Fibroblast of villous mesenchyme (primary cell): Measurements from ENCODE around the gene REP15. TPM values are rescaled to one million over a fixed set of nuclear protein-coding genes. Genes with fewer than 3 reads are reported as not detected.

Experiments used
- DNase-seq: peaks from one replicate; pipeline ENCODE4 v3.0.0-alpha.2; 2010; ENCODE audit warnings: low read depth
- H3K4me3 ChIP-seq: 2 replicates; pipeline ENCODE4 v1.5.1; 2011; ENCODE audit warnings: low read depth, mild to moderate bottlenecking, low read length
- CTCF ChIP-seq: IDR thresholded peaks from 2 replicates; pipeline ENCODE4 v1.5.1; 2012; ENCODE audit warnings: low read depth, mild to moderate bottlenecking, low read length; ENCODE audit not compliant: insufficient read depth
- total RNA-seq: library from RNA; depleted of rRNA; stranded (reverse); fragments of >200 nt; gene quantifications from 2 replicates; pipeline ENCODE4 v1.2.3, GENCODE V29; 2012

The REP15 gene
- total RNA-seq, 1 donor: 0.86 TPM

DNA sequence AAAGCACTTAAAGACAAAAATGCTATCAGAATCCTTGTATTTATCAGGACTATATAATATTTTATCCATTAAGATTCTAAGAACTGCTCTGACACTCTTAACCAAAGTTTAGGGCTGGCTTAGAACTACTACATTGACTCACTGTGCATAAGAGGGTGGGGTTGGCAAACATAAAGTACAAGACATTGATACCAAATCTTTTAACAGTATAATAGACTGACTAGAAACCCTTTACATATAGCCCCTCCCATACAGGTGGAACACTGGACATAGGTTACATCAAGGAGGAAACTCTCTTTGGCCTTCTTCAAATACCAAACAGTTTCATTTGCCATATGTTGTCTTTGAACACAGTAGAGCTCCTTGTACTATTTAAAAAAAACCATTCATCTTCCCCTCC, 15.6 kb upstream of the REP15 start:
- H3K4me3 ChIP-seq: no peak overlapping the region
- no peak for TF ChIP-seq CTCF

GRCh38 chr12:27682534-27682933, 13.7 kb upstream of the REP15 start:
- DNase-seq: peak; percentile 36
- TF ChIP-seq CTCF: no peak
- H3K4me3 ChIP-seq: no peak overlapping the region

More for the DNA sequence above, 15.6 kb upstream of the REP15 start:
- no peak for DNase-seq

- no peak for TF ChIP-seq CTCF
- DNase-seq: no peak
- no peak overlapping the region for H3K4me3 ChIP-seq
Measured at GRCh38 chr12:27685274-27685673, 11.0 kb upstream of the REP15 start.

DNA sequence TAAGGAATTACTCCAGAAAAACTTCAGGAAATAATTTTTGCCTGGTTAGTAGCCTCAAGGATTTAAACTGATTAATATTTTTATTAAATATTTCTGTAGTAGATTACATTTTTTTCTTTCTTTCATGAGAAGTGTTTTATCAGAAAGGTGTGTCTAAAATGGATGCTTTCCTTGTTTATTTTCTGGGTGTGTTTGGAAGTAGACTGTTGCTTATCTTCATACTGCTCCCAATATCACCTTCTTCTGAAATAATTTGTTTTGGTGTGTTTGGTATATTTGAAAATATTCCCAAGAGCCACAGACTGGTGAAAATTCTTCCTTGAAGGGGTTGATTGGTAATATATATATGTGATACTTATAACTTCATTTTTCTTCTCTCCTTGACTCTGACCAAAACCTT, 10.1 kb upstream of the REP15 start:
- H3K4me3 ChIP-seq: no peak overlapping the region
- no peak for TF ChIP-seq CTCF
- no peak for DNase-seq

DNA sequence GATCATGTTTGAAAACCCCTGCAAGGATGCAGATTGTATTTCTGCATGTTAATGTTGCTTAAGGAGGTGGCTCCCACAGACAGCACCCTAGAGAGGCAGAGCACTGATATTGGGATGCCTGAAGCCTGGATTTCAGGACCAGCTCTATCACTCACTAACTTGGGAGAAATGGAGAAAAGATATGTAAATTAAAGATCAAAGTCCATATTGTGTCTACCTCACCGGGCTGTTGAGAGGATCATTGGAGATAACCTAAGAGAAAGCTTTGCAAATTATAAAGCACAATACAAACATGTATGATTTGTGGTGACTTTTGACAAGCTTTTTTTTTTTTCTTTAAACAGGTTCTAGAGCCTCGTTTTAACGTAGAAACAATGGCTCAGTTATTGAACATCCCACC, 7.6 kb upstream of the REP15 start:
- DNase-seq: no peak
- no peak for TF ChIP-seq CTCF
- no peak overlapping the region for H3K4me3 ChIP-seq

DNA sequence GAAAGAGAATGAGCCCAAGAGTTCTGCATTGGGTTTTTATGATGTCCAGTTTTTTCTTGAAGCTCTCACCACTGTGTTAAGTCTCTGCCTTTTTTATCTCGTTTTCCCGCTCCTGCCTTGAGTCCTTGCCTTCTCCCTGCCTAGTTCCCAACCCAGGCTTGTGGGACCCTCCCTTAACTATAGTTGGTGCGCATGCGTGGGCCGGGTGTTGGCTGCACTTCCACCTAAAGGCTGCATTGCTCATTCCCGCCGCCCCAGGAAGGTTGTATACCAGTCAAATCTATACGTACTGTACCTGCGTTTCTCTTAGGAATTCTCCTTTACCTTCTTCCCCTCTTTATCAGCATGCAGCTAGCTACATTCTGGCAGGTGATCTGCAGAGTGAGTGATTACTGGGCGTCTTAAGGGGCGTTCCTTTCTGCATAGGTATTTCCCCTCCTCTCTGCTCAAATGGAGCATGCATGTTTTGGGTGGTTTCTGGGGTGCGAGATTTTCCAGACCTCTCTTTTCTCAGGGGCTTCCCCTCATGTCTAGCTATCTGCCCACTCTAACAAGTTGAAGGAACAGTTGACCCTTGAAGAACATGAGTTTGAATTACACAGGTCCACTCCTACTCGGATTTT, 6.6 kb upstream of the REP15 start:
- no peak for TF ChIP-seq CTCF
- no peak for DNase-seq
- H3K4me3 ChIP-seq: no peak overlapping the region

DNA sequence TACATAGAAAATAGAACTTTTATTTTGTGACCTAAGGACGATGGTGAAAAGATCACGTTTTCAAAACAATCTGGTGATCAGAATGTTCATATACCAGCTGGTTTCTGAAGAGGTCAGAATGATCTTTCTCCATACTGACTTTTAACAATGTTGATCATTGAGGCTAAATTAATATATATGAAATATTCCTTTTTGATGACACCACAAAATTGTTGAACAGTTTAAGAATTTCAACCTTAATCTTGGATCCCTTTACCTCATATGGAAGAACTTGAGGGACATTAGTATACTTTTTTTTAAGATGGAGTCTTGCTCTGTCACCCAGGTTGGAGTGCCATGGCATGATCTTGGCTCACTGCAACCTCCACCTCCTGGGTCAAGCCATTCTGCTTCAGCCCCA, 2.8 kb upstream of the REP15 start:
- no peak overlapping the region for H3K4me3 ChIP-seq
- TF ChIP-seq CTCF: no peak
- no peak for DNase-seq
